Measurements from ENCODE around the gene DPYD. TPM values are rescaled to one million over a fixed set of nuclear protein-coding genes. Genes with fewer than 3 reads are reported as not detected.

Gene DPYD
- total and polyA plus RNA-seq, 9 of the 15 experiments (the other 6 are each of a cell fraction or from before 2014, with no cell fraction given) = 0.03 to 0.25 (median 0.08) TPM; not detected in 2

DNA sequence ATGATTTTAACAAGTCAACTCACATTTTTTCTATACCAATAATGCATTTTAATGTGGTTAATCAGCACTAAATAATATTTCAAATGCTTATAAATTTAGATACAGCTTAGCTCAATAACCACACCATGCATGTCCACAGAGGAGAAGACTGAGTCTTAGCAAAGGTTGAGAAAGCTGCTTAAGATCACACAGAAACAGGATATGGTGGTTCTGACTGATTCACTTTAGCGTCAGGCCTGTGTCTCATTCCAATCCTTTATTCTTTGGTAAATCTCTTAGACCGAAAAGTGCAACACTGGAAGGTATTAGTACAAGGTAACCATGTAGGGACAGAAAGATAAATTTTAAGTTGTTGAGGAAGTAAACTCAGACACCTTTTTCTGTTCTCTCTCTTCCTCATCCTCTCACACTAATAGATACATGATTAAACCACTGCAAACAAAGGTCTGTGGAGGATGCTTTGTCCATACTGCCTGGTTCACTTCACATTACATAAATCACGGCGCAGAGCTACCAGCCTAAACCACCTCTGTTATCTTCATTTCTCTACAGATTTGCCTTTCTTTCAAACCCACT lies 139.0 kb downstream of the DPYD start:
- 0% methylated on average over 4 of the region's 4 CpGs for WGBS (ENCODE audit: insufficient coverage, low coverage, missing lambda C conversion rate)
- no peaks in the 10 kb centered on the region for H3K79me2 ChIP-seq (ENCODE audit: control insufficient read depth, insufficient read depth, low read length)
- no peaks in the 10 kb centered on the region for H4K20me1 ChIP-seq (replicated peaks; ENCODE audit: control insufficient read depth, insufficient read depth, low read length)
- H3K27me3 ChIP-seq (ENCODE audit: control insufficient read depth in 2 of 2, insufficient read depth in 2 of 2, low read length in 2 of 2) = no peaks in the 10 kb centered on the region
- TF ChIP-seq RBFOX2 (IDR thresholded peaks at IDR 0.05; ENCODE audit: low read depth, low read length) = no peak
- TF ChIP-seq, protein P1, sequence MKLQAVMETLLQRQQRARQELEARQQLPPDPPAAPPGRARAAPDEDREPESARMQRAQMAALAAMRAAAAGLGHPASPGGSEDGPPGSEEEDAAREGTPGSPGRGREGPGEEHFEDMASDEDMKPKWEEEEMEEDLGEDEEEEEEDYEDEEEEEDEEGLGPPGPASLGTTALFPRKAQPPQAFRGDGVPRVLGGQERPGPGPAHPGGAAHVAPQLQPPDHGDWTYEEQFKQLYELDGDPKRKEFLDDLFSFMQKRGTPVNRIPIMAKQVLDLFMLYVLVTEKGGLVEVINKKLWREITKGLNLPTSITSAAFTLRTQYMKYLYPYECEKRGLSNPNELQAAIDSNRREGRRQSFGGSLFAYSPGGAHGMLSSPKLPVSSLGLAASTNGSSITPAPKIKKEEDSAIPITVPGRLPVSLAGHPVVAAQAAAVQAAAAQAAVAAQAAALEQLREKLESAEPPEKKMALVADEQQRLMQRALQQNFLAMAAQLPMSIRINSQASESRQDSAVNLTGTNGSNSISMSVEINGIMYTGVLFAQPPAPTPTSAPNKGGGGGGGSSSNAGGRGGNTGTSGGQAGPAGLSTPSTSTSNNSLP (IDR thresholded peaks at IDR 0.05; ENCODE audit: borderline replicate concordance, low read depth, low read length) = no peak
- no peak for TF ChIP-seq POLR2A (conservative IDR thresholded peaks at IDR 0.05)
- no peak for TF ChIP-seq MAFK (IDR thresholded peaks at IDR 0.05; ENCODE audit: low read length)
- no peak for TF ChIP-seq BACH1 (tag; IDR thresholded peaks at IDR 0.05)
- no peak for TF ChIP-seq CAMTA2 (CRISPR knock-in tag; conservative IDR thresholded peaks at IDR 0.05)
- no peak for TF ChIP-seq SMARCA4 (IDR thresholded peaks at IDR 0.05)
- in situ Hi-C loops (cut with MboI) (no loop called here), intact Hi-C loops (cut with micrococcal nuclease) (no loop called here)
- ChIA-PET CTCF (ENCODE audit: low intra/inter-chr PET ratio) (no interaction called here), POLR2A (no interaction called here)
- H3K9ac ChIP-seq (ENCODE audit: insufficient read depth in 1 of 2, low read depth in 2 of 2, low read length in 2 of 2) = no peak overlapping the region
- no peaks in the 10 kb centered on the region; the same call in 1 of the 2 replicates for H3K9me3 ChIP-seq (replicated peaks; ENCODE audit: control insufficient read depth, insufficient read depth, low read depth, low read length)
- no TSS peak for BruUV-seq (replicated peaks)
- H3K27ac ChIP-seq (ENCODE audit: extremely low read depth, low read depth, low read length) = no peak overlapping the region
- no peak for ATAC-seq
- no peak for DNase-seq (ENCODE audit: extremely low read depth in 1 of 4, low spot score in 3 of 4)
- FAIRE-seq = no peak
- no peak overlapping the region for H3K4me2 ChIP-seq (ENCODE audit: insufficient read depth, low read length)
- no peak overlapping the region for H3K4me3 ChIP-seq
- no peaks in the 10 kb centered on the region for H3K4me1 ChIP-seq (replicated peaks in 1 of 2; ENCODE audit: control insufficient read depth in 2 of 2, insufficient read depth in 2 of 2, low read length in 2 of 2)
- H2AFZ ChIP-seq (ENCODE audit: low read depth, low read length) = no peak overlapping the region
- H3K9me1 ChIP-seq (ENCODE audit: control insufficient read depth, insufficient read depth, low read length) = no peaks in the 10 kb centered on the region
- no peaks in the 10 kb centered on the region for H3K36me3 ChIP-seq (ENCODE audit: control insufficient read depth, insufficient read depth, low read length)
